K562 (cell line): ENCODE results near the gene FITM1. TPM values are rescaled to one million over a fixed set of nuclear protein-coding genes. Genes with fewer than 3 reads are reported as not detected.
A peak's percentile ranks its signal among the peaks of the same experiment; 100 is the strongest.

Experiments used
- CEBPZ ChIP-seq: fragments of 150-350 bp; IDR thresholded peaks from 2 replicates; pipeline ENCODE4 v1.6.1; 2014; ENCODE audit warnings: low read depth, mild to moderate bottlenecking, low read length, borderline replicate concordance
- CREB1 ChIP-seq, 2 experiments: sonication (generic) in 1 of 2; formaldehyde crosslinking in 1 of 2; IDR thresholded peaks; 2 replicates each; pipeline versions ENCODE4 v1.6.1 to v1.8.0; 2012 to 2022; ENCODE audit warnings: inconsistent platforms in 1 of 2, mild to moderate bottlenecking in 1 of 2, missing genetic modification reagents in 1 of 2, moderate library complexity in 1 of 2
- EZH2 ChIP-seq: IDR thresholded peaks from 2 replicates; pipeline ENCODE4 v1.6.1; 2012; ENCODE audit warnings: low read depth, mild to moderate bottlenecking, inconsistent platforms, low read length, borderline replicate concordance
- HIVEP1 ChIP-seq: fragments of 250-450 bp; sonication (Bioruptor Pico); IDR thresholded peaks from 2 replicates; pipeline ENCODE4 v1.4.0; 2020; ENCODE audit warnings: mild to moderate bottlenecking
- HNRNPUL1 ChIP-seq: fragments of 200-400 bp; formaldehyde crosslinking; IDR thresholded peaks from 2 replicates; pipeline ENCODE4 v1.6.1; 2017; ENCODE audit warnings: low read length
- KAT7 ChIP-seq: sonication (generic); formaldehyde crosslinking; IDR thresholded peaks from 2 replicates; pipeline ENCODE4 v1.8.0; 2022; ENCODE audit warnings: missing genetic modification reagents, mild to moderate bottlenecking, borderline replicate concordance
- NKRF ChIP-seq: fragments of 450-650 bp; IDR thresholded peaks from 2 replicates; pipeline ENCODE4 v1.6.1; 2016; ENCODE audit warnings: borderline replicate concordance
- PHF8 ChIP-seq: fragments of 200-600 bp; sonication (generic); IDR thresholded peaks from 2 replicates; pipeline ENCODE4 v1.6.1; 2012; ENCODE audit warnings: mixed run types, mild to moderate bottlenecking, inconsistent platforms, low read length, moderate library complexity, borderline replicate concordance
- SMAD3 ChIP-seq: fragments of 450-650 bp; formaldehyde crosslinking; conservative IDR thresholded peaks from 2 replicates; pipeline ENCODE4 v1.4.0; 2020; ENCODE audit warnings: mild to moderate bottlenecking
- SRSF3 ChIP-seq: fragments of 200-400 bp; formaldehyde crosslinking; IDR thresholded peaks from 2 replicates; pipeline ENCODE4 v1.6.1; 2016; ENCODE audit warnings: mild to moderate bottlenecking, low read length, moderate library complexity; ENCODE audit not compliant: insufficient read depth
- ZMIZ1 ChIP-seq, 2 experiments: fragments of 150-350 bp in 1 of 2; IDR thresholded peaks; 2 replicates each; pipeline ENCODE4 v1.6.1; 2012 to 2016; ENCODE audit warnings: low read depth in 2 of 2, low read length in 2 of 2, mild to moderate bottlenecking in 1 of 2, moderate library complexity in 1 of 2
- ZNF655 ChIP-seq: fragments of 250-450 bp; sonication (Bioruptor Pico); IDR thresholded peaks from 2 replicates; pipeline ENCODE4 v1.5.0; 2021
- polyA plus RNA-seq, 8 experiments: library from polyadenylated mRNA; depleted of rRNA in 4 of 8; stranded (reverse) in 5 of 8; unstranded in 3 of 8; fragments of >200 nt; fragmentation: Nextera tagmentation in 2 of 8; fragmentation: Illumina TruSeq in 1 of 8; extraction: Ambion mirVana in 2 of 8; extraction: Trizol in 1 of 8; gene quantifications; 2 replicates each; pipeline versions ENCODE4 v1.2.1 to v1.2.3, GENCODE V29; 2011 to 2014; ENCODE audit warnings: inconsistent platforms in 1 of 8, missing spikeins in 1 of 8
- total RNA-seq, 7 experiments: library from RNA; depleted of rRNA in 6 of 7; stranded (reverse); fragments of >200 nt in 6 of 7; fragmentation: Illumina TruSeq in 2 of 7; extraction: Trizol in 2 of 7; gene quantifications; 2 replicates each; pipeline versions ENCODE4 v1.2.1 to v1.2.3, GENCODE V29; 2011 to 2021; ENCODE audit warnings: low replicate concordance in 1 of 7

FITM1 gene
- total and polyA plus RNA-seq, 9 of the 15 experiments (the other 6 are each of a cell fraction or from before 2014, with no cell fraction given): 0.09 to 0.20 TPM; not detected in 7

GRCh38 chr14:24093901-24094840 lies 36.3 kb upstream of the FITM1 start, which contains the start of gene PCK2 (continued):
- TF ChIP-seq SRSF3 (0 out of 2 replicates have a peak, but pooled peaks have one; percentile 69), EZH2 (no peak), ZMIZ1 (IDR thresholded peaks at IDR 0.05; ENCODE audit: low read depth in 2 of 2, low read length in 2 of 2) (no peak), HNRNPUL1 (no peak), KAT7 (CRISPR knock-in tag) (peak; percentile 65; the same call in 1 of the 2 replicates), CEBPZ (no peak), NKRF (0 out of 2 replicates have a peak, but pooled peaks have one; percentile 39), ZNF655 (CRISPR knock-in tag) (no peak), SMAD3 (CRISPR knock-in tag) (no peak), PHF8 (peak; percentile 78; the same call in 1 of the 2 replicates), HIVEP1 (CRISPR knock-in tag) (no peak), CREB1 (IDR thresholded peaks at IDR 0.05) (no peak), CREB1 (CRISPR knock-in tag; IDR thresholded peaks at IDR 0.05) (no peak)
